ENCODE data around the gene TMPRSS3.

The TMPRSS3 gene

GRCh38 chr21:42373196-42373907, 22.5 kb downstream of the TMPRSS3 start:
- no peak for TF ChIP-seq ZFX (IDR thresholded peaks at IDR 0.05; ENCODE audit: borderline replicate concordance)
- TF ChIP-seq, protein P1, sequence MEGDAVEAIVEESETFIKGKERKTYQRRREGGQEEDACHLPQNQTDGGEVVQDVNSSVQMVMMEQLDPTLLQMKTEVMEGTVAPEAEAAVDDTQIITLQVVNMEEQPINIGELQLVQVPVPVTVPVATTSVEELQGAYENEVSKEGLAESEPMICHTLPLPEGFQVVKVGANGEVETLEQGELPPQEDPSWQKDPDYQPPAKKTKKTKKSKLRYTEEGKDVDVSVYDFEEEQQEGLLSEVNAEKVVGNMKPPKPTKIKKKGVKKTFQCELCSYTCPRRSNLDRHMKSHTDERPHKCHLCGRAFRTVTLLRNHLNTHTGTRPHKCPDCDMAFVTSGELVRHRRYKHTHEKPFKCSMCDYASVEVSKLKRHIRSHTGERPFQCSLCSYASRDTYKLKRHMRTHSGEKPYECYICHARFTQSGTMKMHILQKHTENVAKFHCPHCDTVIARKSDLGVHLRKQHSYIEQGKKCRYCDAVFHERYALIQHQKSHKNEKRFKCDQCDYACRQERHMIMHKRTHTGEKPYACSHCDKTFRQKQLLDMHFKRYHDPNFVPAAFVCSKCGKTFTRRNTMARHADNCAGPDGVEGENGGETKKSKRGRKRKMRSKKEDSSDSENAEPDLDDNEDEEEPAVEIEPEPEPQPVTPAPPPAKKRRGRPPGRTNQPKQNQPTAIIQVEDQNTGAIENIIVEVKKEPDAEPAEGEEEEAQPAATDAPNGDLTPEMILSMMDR (IDR thresholded peaks at IDR 0.05): no peak
- no peak overlapping the region for H3K27ac ChIP-seq

DNA sequence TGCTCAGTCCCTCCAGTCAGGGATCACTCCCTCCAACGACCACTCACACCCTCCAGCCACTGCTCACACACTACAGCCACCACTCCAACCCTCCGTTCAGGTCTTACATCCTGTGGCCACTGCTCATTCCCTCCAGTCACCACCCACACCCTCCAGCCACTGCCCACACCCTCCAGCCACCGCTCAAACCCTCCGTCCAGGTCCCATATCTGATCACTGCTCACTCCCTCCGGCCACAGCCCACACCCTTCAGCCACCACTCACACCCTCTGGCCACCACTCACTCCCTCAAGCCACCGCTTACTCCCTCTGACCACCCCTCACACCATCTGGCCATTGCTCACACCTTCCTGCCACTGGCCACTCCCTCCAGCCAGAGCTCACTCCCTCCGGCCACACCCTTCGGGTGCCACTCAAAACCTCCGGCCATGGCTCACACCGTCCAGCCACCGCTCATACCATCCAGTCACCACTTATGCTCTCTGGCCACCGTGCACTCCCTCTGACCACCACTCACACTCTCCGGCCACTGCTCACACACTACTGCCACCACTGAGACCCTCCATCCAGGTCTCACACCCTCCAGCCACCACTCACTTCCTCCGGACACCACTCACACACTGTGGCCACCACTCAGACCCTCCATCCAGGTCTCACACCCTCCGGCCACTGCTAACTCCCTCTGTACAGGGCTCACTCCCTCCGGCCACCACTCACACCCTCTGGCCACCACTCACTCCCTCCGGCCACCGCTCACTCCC, 24.8 kb downstream of the TMPRSS3 start:
- TF ChIP-seq, protein P1 (IDR thresholded peaks at IDR 0.05): no peak
- no peak for TF ChIP-seq ZFX (IDR thresholded peaks at IDR 0.05; ENCODE audit: borderline replicate concordance)
- H3K27ac ChIP-seq: no peak overlapping the region

- no peak for TF ChIP-seq ZFX (IDR thresholded peaks at IDR 0.05; ENCODE audit: borderline replicate concordance)
- TF ChIP-seq, protein P1 (IDR thresholded peaks at IDR 0.05): no peak
- no peak overlapping the region for H3K27ac ChIP-seq
Measured at GRCh38 chr21:42369821-42370220, 26.0 kb downstream of the TMPRSS3 start.

DNA sequence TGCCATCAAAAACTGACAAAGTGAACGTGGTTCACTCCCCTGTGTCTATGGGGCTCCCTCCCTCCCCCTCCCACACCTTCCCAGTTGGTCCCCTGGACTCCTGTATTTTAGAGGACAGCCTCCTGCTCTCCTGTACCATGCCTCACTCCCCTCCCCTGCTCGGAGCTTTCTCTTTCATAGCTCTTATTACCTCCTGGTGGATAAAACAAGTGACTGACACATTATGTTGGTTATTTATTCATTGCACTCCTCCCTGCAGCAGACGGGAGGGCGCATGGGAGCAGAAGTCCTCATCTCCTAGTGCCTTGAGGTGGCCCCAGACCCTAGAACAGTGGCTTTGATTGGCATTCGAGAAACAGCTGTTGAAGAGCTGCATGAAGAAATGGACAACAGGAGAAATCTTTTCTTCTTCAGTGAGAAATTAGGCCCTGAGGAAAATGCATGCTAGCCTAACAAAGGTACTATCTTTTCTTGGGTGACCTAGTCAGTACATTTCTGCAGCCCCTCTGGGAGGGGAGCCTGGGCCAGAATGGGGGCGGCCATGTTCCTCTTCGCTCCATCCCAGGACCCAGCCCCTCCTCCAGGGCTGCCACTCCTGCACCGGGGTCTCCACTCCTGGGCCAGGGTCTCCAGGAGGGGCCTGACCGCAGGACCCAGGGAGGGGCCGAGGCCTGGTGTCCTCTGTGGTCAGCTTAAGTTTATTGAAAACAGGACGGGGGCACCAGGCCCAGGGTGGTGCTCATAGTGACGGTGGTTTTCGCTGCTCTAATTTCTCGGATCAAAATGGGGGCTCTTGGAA, 28.3 kb downstream of the TMPRSS3 start:
- no peak overlapping the region for H3K27ac ChIP-seq

DNA sequence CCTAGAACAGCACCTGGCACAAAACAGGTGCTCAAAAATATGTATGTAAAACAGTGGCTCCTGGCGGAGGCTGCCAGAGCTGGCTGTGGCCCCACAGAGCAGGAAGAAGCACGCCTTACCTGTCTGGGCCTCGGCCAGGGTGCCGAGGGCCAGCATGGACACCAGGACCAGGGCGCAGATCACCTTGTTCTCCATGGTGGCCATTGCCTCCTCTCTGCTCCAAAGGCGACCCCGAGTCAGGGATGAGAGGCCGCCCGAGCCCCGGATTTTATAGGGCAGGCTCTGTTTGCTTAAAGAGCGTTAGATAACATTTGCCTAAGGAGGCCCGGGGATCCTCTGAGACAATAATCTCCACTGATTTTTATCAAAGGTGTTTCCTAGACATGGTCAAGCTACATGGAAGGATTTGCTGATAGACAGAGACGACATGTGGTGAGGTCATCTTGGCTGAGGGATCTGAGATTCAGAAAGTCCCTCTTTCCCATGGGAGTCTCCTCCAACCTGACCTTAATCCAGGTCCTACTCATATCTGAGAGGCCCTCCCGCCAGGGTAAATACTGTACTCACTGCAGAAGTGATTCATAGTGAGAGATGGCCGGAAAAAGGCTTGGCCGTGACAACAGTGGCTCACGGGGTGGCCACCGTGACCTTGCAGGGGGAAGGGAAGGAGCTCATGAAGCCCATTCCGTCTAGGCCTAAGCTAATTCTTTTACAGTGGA, 29.4 kb downstream of the TMPRSS3 start, which contains the start of gene TFF1:
TFF1 (minus strand) TSS at position 244 of the 719 bp plus-strand sequence; CDS start at position 204, 40 bp downstream.
- no peak within 1 kb of the TSS for H3K27ac ChIP-seq
- TF ChIP-seq, protein P1 (IDR thresholded peaks at IDR 0.05): no peak
- no peak for TF ChIP-seq ZFX (IDR thresholded peaks at IDR 0.05; ENCODE audit: borderline replicate concordance)

More for the DNA sequence above, 28.3 kb downstream of the TMPRSS3 start:
- no peak for TF ChIP-seq ZFX (IDR thresholded peaks at IDR 0.05; ENCODE audit: borderline replicate concordance)
- TF ChIP-seq, protein P1 (IDR thresholded peaks at IDR 0.05): no peak

- no peak overlapping the region for H3K27ac ChIP-seq
- no peak for TF ChIP-seq ZFX (IDR thresholded peaks at IDR 0.05; ENCODE audit: borderline replicate concordance)
- TF ChIP-seq, protein P1 (IDR thresholded peaks at IDR 0.05): no peak
Measured at GRCh38 chr21:42365770-42366169, 30.1 kb downstream of the TMPRSS3 start.

Data from 22Rv1 (cell line).